ENCODE measurements around the gene CORO7. TPM values are rescaled to one million over a fixed set of nuclear protein-coding genes. Genes with fewer than 3 reads are reported as not detected.

CORO7 gene
- total RNA-seq, 4 donors from 2014 or later, result 17.9 to 53.7 (median 29.7) TPM

- peaks cover 0 to 4% of the 10 kb centered on the region in 2 donors for H3K36me3 ChIP-seq
- H3K27ac ChIP-seq, result peak overlapping the region; percentile 34 to 88 (median 80)
- H3K4me1 ChIP-seq, result peaks cover 41 to 62% of the 10 kb centered on the region in 2 donors
- DNase-seq, result peak; percentile 90 to 92
- TF ChIP-seq CTCF (IDR thresholded peaks at IDR 0.05), result peak; percentile 31 to 72 (median 62)
- TF ChIP-seq POLR2A (IDR thresholded peaks at IDR 0.05), result peak in 1 of 2 donors; percentile 40
- H3K9me3 ChIP-seq, result no peaks in the 10 kb centered on the region
- H3K4me3 ChIP-seq (replicated peaks in 1 of 3), result peak overlapping the region in 2 of 3 donors; percentile 29 to 36
- no peaks in the 10 kb centered on the region for H3K27me3 ChIP-seq
- intact Hi-C loops (cut with DNase I), result loop anchor here (2.0 kb wide), 1 partner anchor 39 kb away; no protein-coding TSS in a partner anchor
- WGBS, 2 donors, result 41 to 71% methylated on average over 5 of the region's 30 CpGs
These were observed 88.2 kb downstream of the CORO7 start for GRCh38 chr16:4328046-4328781.

- 0 to 24% methylated on average over 2 to 3 of the region's 57 CpGs for WGBS, 2 donors
- intact Hi-C loops (cut with DNase I), result loop anchor here (2.0 kb wide), 1 partner anchor 39 kb away; no protein-coding TSS in a partner anchor
- Histone ChIP-seq H3K4me3 (replicated peaks in 1 of 3) (peak overlapping the region in 2 of 3 donors; percentile 29 to 36), H3K9me3 (no peaks in the 10 kb centered on the region), H3K36me3 (peaks cover 0 to 4% of the 10 kb centered on the region in 2 donors), H3K4me1 (peaks cover 48 to 69% of the 10 kb centered on the region in 2 donors), H3K27me3 (no peaks in the 10 kb centered on the region), H3K27ac (peak overlapping the region; percentile 34 to 88 (median 80))
- DNase-seq, result peak; percentile 44 to 49
- TF ChIP-seq CTCF (IDR thresholded peaks at IDR 0.05), result no peak
- TF ChIP-seq POLR2A (IDR thresholded peaks at IDR 0.05), result no peak
These were observed 88.9 kb downstream of the CORO7 start for GRCh38 chr16:4327386-4328045.

- no peak for DNase-seq
- no peaks in the 10 kb centered on the region for H3K27me3 ChIP-seq
- no peaks in the 10 kb centered on the region for H3K9me3 ChIP-seq
- intact Hi-C loops (cut with DNase I), result no loop called here
- H3K4me3 ChIP-seq (replicated peaks in 1 of 3), result no peak overlapping the region
- no peak for TF ChIP-seq POLR2A (IDR thresholded peaks at IDR 0.05)
- no peak for TF ChIP-seq CTCF (IDR thresholded peaks at IDR 0.05)
- H3K4me1 ChIP-seq, result peaks cover 62 to 87% of the 10 kb centered on the region in 2 donors
- 85 to 87% methylated on average over 5 to 6 of the region's 6 CpGs for WGBS, 2 donors
- no peaks in the 10 kb centered on the region for H3K36me3 ChIP-seq
- peak overlapping the region; percentile 81 to 95 (median 93) for H3K27ac ChIP-seq
These were observed 91.1 kb downstream of the CORO7 start for GRCh38 chr16:4325253-4325758.

- TF ChIP-seq POLR2A (IDR thresholded peaks at IDR 0.05) (no peak), CTCF (IDR thresholded peaks at IDR 0.05) (no peak)
- H3K27ac ChIP-seq, result peak overlapping the region; percentile 81 to 95 (median 93)
- H3K4me3 ChIP-seq (replicated peaks in 1 of 3), result no peak overlapping the region
- 69 to 80% methylated on average over 17 to 19 of the region's 22 CpGs for WGBS, 2 donors
- H3K36me3 ChIP-seq, result no peaks in the 10 kb centered on the region
- intact Hi-C loops (cut with DNase I), result no loop called here
- no peak for DNase-seq
- no peaks in the 10 kb centered on the region for H3K9me3 ChIP-seq
- H3K4me1 ChIP-seq, result peaks cover 68 to 91% of the 10 kb centered on the region in 2 donors
- H3K27me3 ChIP-seq, result no peaks in the 10 kb centered on the region
These were observed 91.7 kb downstream of the CORO7 start for GRCh38 chr16:4324492-4325252.
